Measurements from ENCODE around the gene SOX6.

DNA sequence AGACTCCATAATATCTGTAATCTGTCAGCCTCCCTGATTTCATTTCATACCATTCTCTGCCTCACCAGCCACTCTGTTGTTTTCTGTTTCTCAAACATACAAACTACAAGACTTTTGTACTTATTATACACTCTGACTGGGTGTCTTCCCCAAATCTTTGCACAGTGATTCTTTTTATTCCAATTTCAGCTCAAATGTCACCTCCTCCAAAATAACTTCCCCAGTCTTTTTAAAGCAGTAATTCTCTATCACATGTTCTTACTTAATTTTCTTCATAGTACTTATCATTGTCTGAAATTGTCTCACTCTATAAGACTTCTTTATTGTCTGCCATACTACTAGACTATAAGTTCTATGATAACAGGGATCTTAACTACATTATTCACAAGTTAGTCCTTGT lies 19.6 kb downstream of the SOX6 start:
- TF ChIP-seq, protein P1, sequence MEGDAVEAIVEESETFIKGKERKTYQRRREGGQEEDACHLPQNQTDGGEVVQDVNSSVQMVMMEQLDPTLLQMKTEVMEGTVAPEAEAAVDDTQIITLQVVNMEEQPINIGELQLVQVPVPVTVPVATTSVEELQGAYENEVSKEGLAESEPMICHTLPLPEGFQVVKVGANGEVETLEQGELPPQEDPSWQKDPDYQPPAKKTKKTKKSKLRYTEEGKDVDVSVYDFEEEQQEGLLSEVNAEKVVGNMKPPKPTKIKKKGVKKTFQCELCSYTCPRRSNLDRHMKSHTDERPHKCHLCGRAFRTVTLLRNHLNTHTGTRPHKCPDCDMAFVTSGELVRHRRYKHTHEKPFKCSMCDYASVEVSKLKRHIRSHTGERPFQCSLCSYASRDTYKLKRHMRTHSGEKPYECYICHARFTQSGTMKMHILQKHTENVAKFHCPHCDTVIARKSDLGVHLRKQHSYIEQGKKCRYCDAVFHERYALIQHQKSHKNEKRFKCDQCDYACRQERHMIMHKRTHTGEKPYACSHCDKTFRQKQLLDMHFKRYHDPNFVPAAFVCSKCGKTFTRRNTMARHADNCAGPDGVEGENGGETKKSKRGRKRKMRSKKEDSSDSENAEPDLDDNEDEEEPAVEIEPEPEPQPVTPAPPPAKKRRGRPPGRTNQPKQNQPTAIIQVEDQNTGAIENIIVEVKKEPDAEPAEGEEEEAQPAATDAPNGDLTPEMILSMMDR (IDR thresholded peaks at IDR 0.05) = no peak
- no peak for TF ChIP-seq POLR2A (IDR thresholded peaks at IDR 0.05)

Measured in prostate gland (tissue), 2 donors.